Cortex of kidney (tissue), 1 donor: ENCODE measurements around the gene MRPL10.

Experiments used
- DNase-seq: peaks from one replicate; lab custom pipeline; 2025; lab: John Stamatoyannopoulos, UW

The MRPL10 gene

GRCh38 chr17:47839071-47839470 is 7.7 kb upstream of the MRPL10 start:
- DNase-seq = no peak

GRCh38 chr17:47838636-47839035 is 7.3 kb upstream of the MRPL10 start:
- no peak for DNase-seq

- DNase-seq = no peak
Observed at GRCh38 chr17:47837401-47838039, 6.2 kb upstream of the MRPL10 start.

GRCh38 chr17:47836601-47837000 is 5.3 kb upstream of the MRPL10 start:
- no peak for DNase-seq

GRCh38 chr17:47834756-47835155 is 3.4 kb upstream of the MRPL10 start:
- DNase-seq = no peak

- no peak for DNase-seq
Observed at GRCh38 chr17:47831934-47832327, 590 bp upstream of the MRPL10 start.

GRCh38 chr17:47830396-47831002 is 842 bp downstream of the MRPL10 start:
- no peak for DNase-seq

GRCh38 chr17:47829870-47830269 is 1.5 kb downstream of the MRPL10 start:
- DNase-seq = no peak

GRCh38 chr17:47823519-47823918 is 7.8 kb downstream of the MRPL10 start:
- no peak for DNase-seq

GRCh38 chr17:47822785-47823184 is 8.6 kb downstream of the MRPL10 start:
- DNase-seq = no peak

GRCh38 chr17:47821424-47822391 is 9.6 kb downstream of the MRPL10 start, which contains the start of gene OSBPL7:
TSS of gene OSBPL7 (minus strand) at chr17:47821794. CDS start at chr17:47820278, 1,516 bp downstream.
- DNase-seq = no peak

- DNase-seq = no peak
Observed at GRCh38 chr17:47821031-47821423, 10.3 kb downstream of the MRPL10 start.

GRCh38 chr17:47820033-47820789 is 11.1 kb downstream of the MRPL10 start:
- no peak for DNase-seq

- no peak for DNase-seq
Observed at GRCh38 chr17:47819475-47819874, 11.9 kb downstream of the MRPL10 start.

GRCh38 chr17:47818002-47818695 is 13.2 kb downstream of the MRPL10 start:
- no peak for DNase-seq

- DNase-seq = no peak
Observed at GRCh38 chr17:47816947-47817346, 14.4 kb downstream of the MRPL10 start.

- no peak for DNase-seq
Observed at GRCh38 chr17:47816111-47816735, 15.1 kb downstream of the MRPL10 start.

GRCh38 chr17:47815106-47815918 is 16.0 kb downstream of the MRPL10 start:
- no peak for DNase-seq

GRCh38 chr17:47813512-47814031 is 17.8 kb downstream of the MRPL10 start:
- no peak for DNase-seq

GRCh38 chr17:47813077-47813476 is 18.3 kb downstream of the MRPL10 start:
- no peak for DNase-seq
